Skin epidermis (tissue), 12 donors: ENCODE data around the gene SIAH1.
"Not testable (repeated sequence)": the region's sequence is repeated elsewhere in the genome, so short reads cannot be mapped to it uniquely, and the experiment has no call there.

Experiments used
- H3K27ac ChIP-seq, 21 experiments: fragments of 200-600 bp; sonication (generic) in 11 of 21; one replicate each; pipeline ENCODE4 v1.5.0; 2020; ENCODE audit warnings: mild to moderate bottlenecking in 3 of 21, inconsistent platforms in 2 of 21, moderate library complexity in 2 of 21
- H3K4me3 ChIP-seq, 7 experiments: fragments of 200-600 bp; sonication (generic) in 2 of 7; one replicate each; pipeline ENCODE4 v1.5.0; 2020; ENCODE audit warnings: inconsistent platforms in 2 of 7, mild to moderate bottlenecking in 2 of 7, moderate library complexity in 1 of 7

The SIAH1 gene

GRCh38 chr16:48394355-48394703 is 9.1 kb upstream of the SIAH1 start:
- Histone ChIP-seq H3K27ac (peak overlapping the region in 19 of 21 experiments; percentile 14 to 77 (median 53)), H3K4me3 (no peak overlapping the region)

GRCh38 chr16:48393485-48394354 is 8.5 kb upstream of the SIAH1 start:
- Histone ChIP-seq H3K27ac (peak overlapping the region in 18 of 21 experiments; percentile 31 to 83 (median 55)), H3K4me3 (no peak overlapping the region)

- Histone ChIP-seq H3K4me3 (no peak overlapping the region), H3K27ac (peak overlapping the region in 2 of 21 experiments; percentile 67 to 83)
Observed at GRCh38 chr16:48392407-48392806, 7.2 kb upstream of the SIAH1 start.

- Histone ChIP-seq H3K4me3 (peak overlapping the region in 1 of 7 experiments; percentile 93), H3K27ac (peak overlapping the region in 7 of 21 experiments; percentile 90 to 100 (median 100))
Observed at GRCh38 chr16:48386559-48387312, 1.5 kb upstream of the SIAH1 start.

DNA sequence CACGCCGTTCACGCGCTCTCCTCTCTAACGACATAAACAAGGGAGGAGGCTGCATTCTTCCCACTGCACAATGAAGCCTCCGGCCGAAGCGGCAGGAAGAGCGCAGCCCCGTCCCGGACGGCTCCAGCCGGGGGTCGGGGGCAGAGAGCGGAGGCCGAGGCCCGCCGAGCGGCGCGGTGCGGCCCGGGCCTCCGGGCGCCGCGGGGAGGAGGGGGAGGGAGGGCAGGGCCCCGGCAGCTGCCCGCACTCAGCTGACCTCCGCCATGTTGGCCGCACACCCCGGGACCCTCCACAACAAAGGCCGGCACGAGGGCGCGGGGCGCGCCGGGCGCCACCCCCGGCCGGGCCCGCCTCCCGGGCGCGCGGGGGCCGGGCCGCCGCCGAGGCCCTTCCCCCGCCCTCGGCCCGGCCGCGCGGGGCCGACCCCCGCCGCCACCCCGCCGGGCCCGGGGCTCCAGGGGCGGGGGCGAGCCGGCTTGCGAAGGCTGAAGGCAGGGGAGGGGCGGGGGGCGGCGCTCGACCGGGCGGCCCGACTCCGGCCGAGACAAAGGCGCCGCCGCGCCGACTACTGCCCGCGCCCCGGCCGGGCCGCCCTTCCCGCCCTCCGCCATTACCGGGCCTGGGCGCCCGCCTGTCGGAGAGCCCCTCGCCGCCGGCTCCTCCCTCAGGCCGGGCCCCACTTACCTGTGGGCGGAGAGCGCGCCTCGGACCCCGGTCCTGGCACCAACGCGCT is 527 bp downstream of the SIAH1 start:
- Histone ChIP-seq H3K4me3 (peak overlapping the region; percentile 58 to 99 (median 80)), H3K27ac (peak overlapping the region; percentile 90 to 100 (median 100))

DNA sequence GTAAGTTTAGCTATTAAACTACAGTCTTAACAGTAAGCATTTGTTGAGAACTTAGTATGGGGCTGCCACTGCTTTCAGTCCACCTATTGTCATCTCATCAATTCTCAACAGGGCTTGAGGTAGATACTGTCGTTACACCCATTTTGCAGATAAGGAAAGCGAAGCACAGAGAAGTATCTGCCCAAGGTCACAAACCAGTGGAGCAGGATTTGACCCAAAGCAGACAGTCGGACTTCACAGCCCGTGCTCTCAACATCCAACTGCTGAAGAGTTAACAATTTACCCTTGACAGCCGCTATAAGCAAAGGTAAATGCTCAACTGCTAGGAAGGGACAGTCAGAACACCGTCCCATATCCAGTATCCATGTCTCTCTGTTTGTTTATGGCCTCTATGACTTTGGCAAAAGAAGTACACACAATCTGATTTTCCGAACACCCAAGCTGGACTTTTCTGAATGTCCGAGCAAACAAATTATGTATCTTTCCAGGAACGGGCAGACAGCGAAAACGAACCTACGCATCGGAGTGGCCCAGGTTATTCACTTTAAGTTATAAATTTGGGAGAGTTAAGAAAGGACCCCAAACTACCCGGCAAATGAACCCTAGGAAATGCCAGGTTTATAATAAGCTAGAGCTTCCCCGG is 1.2 kb downstream of the SIAH1 start:
- H3K27ac ChIP-seq = peak overlapping the region; percentile 32 to 100 (median 100)
- H3K4me3 ChIP-seq = peak overlapping the region; percentile 57 to 99 (median 80)

DNA sequence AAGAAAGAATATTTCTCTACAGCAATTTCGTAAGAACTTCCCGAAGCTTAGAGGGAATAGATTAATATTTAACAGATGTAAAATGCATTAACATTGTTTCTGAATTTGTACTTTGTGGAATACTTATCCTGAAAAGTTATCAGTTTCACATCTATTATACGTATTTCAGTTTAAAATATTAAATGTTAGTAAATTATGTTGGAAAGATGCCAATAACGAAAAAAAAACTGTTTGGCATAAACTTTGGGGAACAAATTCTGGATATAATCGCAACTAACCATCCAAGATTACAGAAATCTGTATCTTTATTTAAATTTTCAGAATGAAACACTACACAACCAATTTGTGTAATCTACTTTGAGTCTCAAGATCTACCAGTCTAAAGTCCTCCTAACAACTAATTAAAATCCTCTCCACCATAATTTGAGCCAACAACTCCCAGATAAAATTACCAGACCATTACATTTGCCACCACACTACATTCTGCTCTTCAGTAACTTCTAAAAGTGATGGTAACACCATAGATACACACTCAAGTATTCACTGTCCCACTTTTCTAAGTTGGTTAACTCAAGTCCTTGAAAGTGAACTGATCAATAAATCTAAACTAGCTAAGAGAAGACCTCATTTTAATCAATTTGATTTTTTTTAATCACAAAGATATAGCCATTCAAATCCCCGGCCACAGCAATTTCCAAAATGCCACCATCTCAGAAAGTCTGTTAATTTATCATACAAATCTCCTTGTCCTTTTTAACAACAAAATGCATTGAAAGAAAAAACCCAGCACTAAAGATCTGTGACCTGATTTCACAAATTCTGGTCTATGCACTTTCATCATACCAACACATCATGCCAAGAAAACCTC is 2.0 kb downstream of the SIAH1 start:
- H3K4me3 ChIP-seq = peak overlapping the region; percentile 57 to 99 (median 80)
- H3K27ac ChIP-seq = peak overlapping the region in 17 of 21 experiments; percentile 89 to 100 (median 100)

DNA sequence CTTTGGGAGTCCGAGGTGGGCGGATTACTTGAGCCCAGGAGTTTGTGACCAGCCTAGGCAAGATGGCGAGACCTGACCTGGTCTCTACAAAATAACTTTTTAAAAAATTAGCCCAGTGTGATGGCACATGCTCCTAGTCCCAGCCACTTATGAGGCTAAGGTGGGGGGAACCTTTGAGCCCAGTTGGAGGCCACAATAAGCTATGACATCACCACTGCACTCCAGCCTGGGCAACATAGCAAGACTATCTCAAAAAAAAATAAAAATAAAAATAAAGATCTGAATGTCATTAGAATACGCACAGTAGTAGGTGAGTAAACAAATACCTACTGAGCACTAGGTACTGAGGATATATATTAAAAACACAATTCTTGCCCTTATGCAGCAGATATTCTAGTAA is 3.1 kb downstream of the SIAH1 start:
- Histone ChIP-seq H3K27ac (peak overlapping the region in 4 of 21 experiments; percentile 28 to 100 (median 95)), H3K4me3 (no peak overlapping the region)

DNA sequence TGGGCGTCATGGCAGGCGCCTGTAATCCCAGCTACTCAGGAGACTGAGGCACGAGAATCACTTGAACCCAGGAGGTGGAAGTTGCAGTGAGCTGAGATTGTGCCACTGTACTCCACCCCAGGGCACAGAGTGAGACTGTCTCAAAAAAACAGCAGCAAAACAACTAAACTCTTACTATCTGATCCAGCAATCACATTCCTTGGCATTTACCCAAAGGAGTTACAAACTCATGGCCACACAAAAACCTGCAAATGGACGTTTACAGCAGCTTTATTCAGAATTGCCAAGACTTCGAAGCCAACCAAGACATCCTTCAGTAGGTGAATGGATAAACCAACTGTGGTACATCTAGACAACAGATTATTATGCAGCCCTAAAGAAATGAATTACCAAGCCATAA is 4.0 kb downstream of the SIAH1 start:
- H3K27ac ChIP-seq = no peak overlapping the region
- H3K4me3 ChIP-seq = no peak overlapping the region

DNA sequence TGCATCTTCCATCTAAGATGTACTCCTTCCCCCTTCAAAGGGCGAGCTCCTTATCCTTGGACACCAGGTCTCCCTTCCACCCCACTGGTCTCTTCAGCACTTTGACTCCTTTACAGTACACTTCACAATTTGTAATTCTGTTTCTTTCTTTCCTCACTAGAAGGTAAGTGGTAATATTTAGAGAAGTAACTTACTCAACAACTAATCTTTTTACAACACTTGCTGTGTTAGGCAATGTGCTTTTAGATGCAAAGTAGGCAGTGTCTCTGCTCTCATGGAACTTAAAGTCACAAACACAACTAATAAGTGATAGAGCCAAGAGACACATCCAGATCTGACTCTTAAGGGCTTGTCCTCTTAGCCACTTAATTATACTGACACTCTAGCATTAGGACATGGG is 6.4 kb downstream of the SIAH1 start:
- no peak overlapping the region for H3K4me3 ChIP-seq
- H3K27ac ChIP-seq = no peak overlapping the region

DNA sequence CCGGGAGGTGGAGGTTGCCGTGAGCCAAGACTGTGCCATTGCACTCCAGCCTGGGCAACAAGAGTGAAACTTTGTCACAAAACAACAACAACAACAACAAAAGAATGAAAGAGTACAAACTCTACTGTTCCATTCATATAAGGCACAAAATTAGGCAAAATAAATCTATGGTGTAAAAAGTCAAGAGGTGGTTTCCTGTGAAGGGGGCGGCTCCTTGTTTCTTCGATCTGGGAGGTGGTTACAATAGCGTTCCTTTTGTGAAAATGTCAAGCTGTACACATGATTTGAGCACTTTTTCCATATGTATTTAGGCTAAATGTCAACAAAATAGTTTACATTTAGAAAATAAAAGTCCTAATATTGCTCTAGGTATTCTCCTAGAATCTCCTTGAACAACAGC is 6.9 kb downstream of the SIAH1 start:
- no peak overlapping the region for H3K4me3 ChIP-seq

DNA sequence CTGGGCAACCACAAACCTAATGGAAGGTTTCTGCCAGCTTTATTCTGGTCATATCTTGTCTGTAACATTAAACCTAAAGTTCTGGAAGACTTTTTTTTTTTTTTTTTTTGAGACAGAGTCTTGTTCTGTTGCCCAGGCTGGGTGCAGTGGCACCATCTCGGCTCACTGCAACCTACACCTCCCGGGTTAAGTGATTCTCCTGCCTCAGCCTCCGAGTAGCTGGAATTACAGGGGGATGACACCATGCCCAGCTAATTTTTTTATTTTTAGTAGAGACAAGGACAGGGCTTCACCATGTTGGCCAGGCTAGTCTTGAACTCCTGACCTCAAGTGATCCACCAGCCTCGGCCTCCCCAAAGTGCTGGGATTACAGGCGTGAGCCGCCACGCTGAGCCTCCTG is 7.9 kb downstream of the SIAH1 start:
- H3K4me3 ChIP-seq, H3K27ac ChIP-seq: not testable (repeated sequence)

More for the DNA sequence above, 6.9 kb downstream of the SIAH1 start:
- no peak overlapping the region for H3K27ac ChIP-seq

DNA sequence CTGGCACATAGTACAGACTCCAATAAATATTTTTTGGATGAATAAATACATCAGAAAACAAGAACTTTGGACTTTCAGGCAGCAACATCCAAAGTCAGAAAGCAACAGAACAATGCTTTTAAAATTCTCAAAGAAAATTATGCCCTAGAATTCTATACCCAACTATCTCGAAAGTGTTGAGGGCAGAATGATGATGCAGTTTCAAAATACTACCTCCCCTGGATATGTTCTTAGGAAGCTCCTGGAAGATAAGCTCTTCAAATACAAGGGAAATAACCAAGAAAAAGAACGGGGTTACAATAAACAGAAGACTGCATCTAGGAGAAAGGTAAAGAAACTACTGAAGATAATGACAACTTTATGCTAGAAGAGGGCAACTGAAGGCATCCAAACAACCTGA is 11.0 kb downstream of the SIAH1 start:
- no peak overlapping the region for H3K27ac ChIP-seq
- no peak overlapping the region for H3K4me3 ChIP-seq

DNA sequence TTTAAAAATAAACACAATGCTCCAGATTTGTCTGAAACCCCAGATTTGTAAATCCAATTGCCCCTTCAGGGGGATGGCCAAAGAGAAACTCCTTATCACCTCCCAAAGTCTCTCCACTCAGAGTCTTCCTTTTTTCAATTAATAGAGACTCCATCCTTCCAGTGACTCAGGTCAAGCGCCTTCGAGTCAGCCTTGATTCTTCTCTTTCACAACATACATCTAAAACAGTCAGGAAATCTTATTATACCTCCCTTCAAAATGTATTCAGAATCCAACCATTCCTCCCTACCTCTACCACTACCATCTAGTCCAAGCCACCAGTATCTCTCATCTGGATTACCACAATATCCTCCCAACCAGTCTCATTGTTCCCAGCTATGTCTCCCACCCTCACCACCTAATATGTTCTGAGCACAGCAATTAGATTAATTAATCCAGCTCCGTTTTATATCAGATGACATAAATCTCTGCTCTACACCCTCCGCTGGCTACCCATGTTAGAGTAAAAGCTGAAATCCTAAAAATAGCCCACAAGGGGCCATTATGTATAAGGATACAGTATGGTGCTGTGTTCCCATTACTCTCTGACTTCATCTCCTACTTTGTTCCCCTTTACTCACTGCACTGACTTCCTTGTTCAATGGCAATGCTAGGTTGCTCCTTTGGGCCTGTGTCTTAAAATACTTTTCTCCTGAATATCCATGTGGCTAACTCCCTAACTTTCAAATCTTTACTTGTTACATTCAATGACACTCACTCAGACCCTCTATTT is 11.8 kb downstream of the SIAH1 start:
- no peak overlapping the region for H3K27ac ChIP-seq
- no peak overlapping the region for H3K4me3 ChIP-seq

DNA sequence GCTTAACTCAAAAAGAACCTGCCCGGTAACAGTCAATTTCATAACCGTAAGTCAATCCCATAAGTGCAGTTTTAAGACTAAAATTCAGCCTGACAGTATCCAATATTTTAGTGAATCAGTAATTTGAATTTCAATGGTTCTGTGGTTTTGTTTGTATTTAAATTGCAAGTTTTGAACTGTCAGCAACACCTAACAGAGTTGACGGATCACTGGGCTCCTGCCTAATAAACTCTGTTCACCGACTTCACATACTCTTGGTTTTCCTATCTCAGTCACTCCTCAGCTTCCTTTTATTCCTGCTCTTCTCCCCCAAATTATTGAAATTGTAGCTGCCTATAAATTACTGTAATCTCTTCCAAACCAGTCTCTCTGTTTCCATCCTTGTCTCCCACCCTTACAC is 12.5 kb downstream of the SIAH1 start:
- H3K27ac ChIP-seq = no peak overlapping the region
- no peak overlapping the region for H3K4me3 ChIP-seq

DNA sequence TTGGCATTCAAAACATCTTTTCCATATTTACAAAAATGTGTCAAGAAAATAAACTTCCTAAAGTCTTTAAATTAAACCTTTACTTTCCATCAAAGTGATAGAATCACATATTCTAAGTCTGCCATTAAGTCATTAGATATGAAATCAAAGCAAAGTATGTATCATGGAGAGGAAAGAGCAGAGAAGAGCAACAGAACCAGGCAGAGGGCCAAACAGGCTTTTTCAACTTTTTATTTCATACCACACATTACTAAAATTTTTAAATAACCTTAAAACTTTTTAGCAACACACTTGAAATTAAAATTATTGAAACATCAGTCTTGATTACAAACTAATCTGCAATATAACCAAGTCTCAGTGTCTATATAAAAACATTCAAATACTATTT is 13.8 kb downstream of the SIAH1 start:
- H3K27ac ChIP-seq = no peak overlapping the region
- H3K4me3 ChIP-seq = no peak overlapping the region

- not testable (repeated sequence) for H3K4me3 ChIP-seq, H3K27ac ChIP-seq
Observed at GRCh38 chr16:48370668-48371392, 14.4 kb downstream of the SIAH1 start.
